HCT116 (cell line): ENCODE data around the gene OSCAR. TPM values are rescaled to one million over a fixed set of nuclear protein-coding genes. Genes with fewer than 3 reads are reported as not detected.

Experiments
- ATAC-seq: fragments of 200-7000 bp; cut with Tn5 transposase; 2 replicates; pipeline ENCODE4 v1.9.1; 2020; ENCODE audit warnings: mild to moderate bottlenecking, moderate library complexity
- BruUV-seq: library from RNA; stranded (reverse); fragments of 400-500 nt; replicated peaks from 2 replicates; lab custom pipeline; 2021; lab: Mats Ljungman, UMichigan
- CTCF ChIA-PET: fragments of 300-600 bp; sonication (Branson Sonifier 250); formaldehyde crosslinking; loops from one replicate; lab custom pipeline; 2021; ENCODE audit warnings: antibody characterized with exemption; lab: Charles Lee
- POLR2A ChIA-PET: fragments of 300-600, 350-600 bp; sonication (Branson Sonifier 250); formaldehyde crosslinking; loops from one replicate; lab custom pipeline; 2021; ENCODE audit warnings: antibody characterized with exemption; lab: Charles Lee
- RAD21 ChIA-PET, 2 experiments: fragments of 300-600 bp; sonication (Branson Sonifier 250); formaldehyde crosslinking; loops; one replicate each; lab custom pipeline; 2023; ENCODE audit warnings: low total read pairs in 2 of 2; ENCODE audit not compliant: uncharacterized antibody in 2 of 2, unreplicated experiment in 2 of 2, low non-redundant PET in 1 of 2; lab: Charles Lee
- DNase-seq: peaks from one replicate; pipeline ENCODE4 v3.0.0-alpha.2; 2010; ENCODE audit warnings: low read depth, low spot score
- H2AFZ ChIP-seq: fragments of 200-600 bp; shearing (Covaris generic), sonication (generic); 2 replicates; pipeline ENCODE4 v1.6.1; 2017; ENCODE audit warnings: low read depth, mixed run types, mixed read lengths, antibody characterized with exemption, low read length; ENCODE audit not compliant: poor library complexity, severe bottlenecking
- H3K27ac ChIP-seq: 2 replicates; pipeline ENCODE4 v1.5.1; 2012; ENCODE audit warnings: low read depth, low read length
- H3K27me3 ChIP-seq: fragments of 200-600 bp; sonication (generic); 2 replicates; pipeline ENCODE4 v1.6.1; 2016; ENCODE audit warnings: mixed run types, low read length, mixed read lengths; ENCODE audit not compliant: insufficient read depth
- H3K36me3 ChIP-seq, 2 experiments: fragments of 200-500 bp in 1 of 2; fragments of 200-600 bp in 1 of 2; sonication (Bioruptor generic) in 1 of 2; sonication (generic) in 1 of 2; 2 replicates each; pipeline versions ENCODE4 v1.5.1 to v1.6.1; 2014 to 2016; ENCODE audit warnings: low read length in 2 of 2, inconsistent platforms in 1 of 2, mixed read lengths in 1 of 2, mixed run types in 1 of 2; ENCODE audit not compliant: insufficient read depth in 2 of 2, control insufficient read depth in 1 of 2
- H3K4me1 ChIP-seq, 2 experiments: fragments of 200-600 bp in 1 of 2; sonication (generic) in 1 of 2; 2 replicates each; pipeline versions ENCODE4 v1.5.1 to v1.6.1; 2012 to 2017; ENCODE audit warnings: low read length in 2 of 2, inconsistent platforms in 1 of 2, mild to moderate bottlenecking in 1 of 2, mixed read lengths in 1 of 2, mixed run types in 1 of 2, moderate library complexity in 1 of 2; ENCODE audit not compliant: insufficient read depth in 2 of 2, control insufficient read depth in 1 of 2
- H3K4me2 ChIP-seq: fragments of 200-600 bp; sonication (generic); 2 replicates; pipeline ENCODE4 v1.6.1; 2017; ENCODE audit warnings: mixed run types, low read length, mixed read lengths
- H3K4me3 ChIP-seq, 2 experiments: fragments of 200-600 bp in 1 of 2; sonication (generic) in 1 of 2; replicated peaks in 1 of 2; 2 replicates each; pipeline ENCODE4 v1.5.1; 2011 to 2016; ENCODE audit warnings: low read length in 2 of 2, control low read depth in 1 of 2, low read depth in 1 of 2, mild to moderate bottlenecking in 1 of 2, mixed read lengths in 1 of 2, mixed run types in 1 of 2
- H3K79me2 ChIP-seq: fragments of 200-600 bp; sonication (generic); 2 replicates; pipeline ENCODE4 v1.6.1; 2017; ENCODE audit warnings: mild to moderate bottlenecking, mixed run types, low read length, moderate library complexity, mixed read lengths; ENCODE audit not compliant: insufficient read depth
- H3K9ac ChIP-seq: fragments of 200-600 bp; sonication (generic); 2 replicates; pipeline ENCODE4 v1.6.1; 2016; ENCODE audit warnings: low read length, mixed read lengths
- H3K9me2 ChIP-seq: fragments of 200-600 bp; sonication (generic), shearing (Covaris generic); 2 replicates; pipeline ENCODE4 v1.6.1; 2017; ENCODE audit warnings: mixed run types, mild to moderate bottlenecking, moderate library complexity; ENCODE audit not compliant: insufficient read depth
- H3K9me3 ChIP-seq, 2 experiments: fragments of 200-500 bp in 1 of 2; fragments of 200-600 bp in 1 of 2; sonication (Bioruptor generic) in 1 of 2; sonication (generic) in 1 of 2; 2 replicates each; pipeline ENCODE4 v1.6.1; 2014 to 2017; ENCODE audit warnings: low read length in 2 of 2, mixed read lengths in 2 of 2, inconsistent platforms in 1 of 2, low read depth in 1 of 2, mild to moderate bottlenecking in 1 of 2, mixed run types in 1 of 2, moderate library complexity in 1 of 2; ENCODE audit not compliant: control insufficient read depth in 1 of 2, insufficient read depth in 1 of 2
- H4K20me1 ChIP-seq: fragments of 200-600 bp; sonication (generic), shearing (Covaris generic); 2 replicates; pipeline ENCODE4 v1.6.1; 2017; ENCODE audit warnings: mixed run types, mild to moderate bottlenecking, moderate library complexity; ENCODE audit not compliant: insufficient read depth
- ATF3 ChIP-seq: IDR thresholded peaks from 2 replicates; pipeline ENCODE4 v1.6.1; 2012
- EGR1 ChIP-seq: IDR thresholded peaks from 2 replicates; pipeline ENCODE4 v1.6.1; 2012; ENCODE audit warnings: low read depth
- ELF1 ChIP-seq: IDR thresholded peaks from 2 replicates; pipeline ENCODE4 v1.6.1; 2012; ENCODE audit warnings: low read depth, borderline replicate concordance
- EZH2 ChIP-seq: fragments of 200-600 bp; sonication (generic); IDR thresholded peaks from 2 replicates; pipeline ENCODE4 v1.6.1; 2017; ENCODE audit warnings: antibody characterized with exemption, mixed run types
- FOSL1 ChIP-seq: IDR thresholded peaks from 2 replicates; pipeline ENCODE4 v1.6.1; 2012; ENCODE audit warnings: low read depth
- POLR2A ChIP-seq: IDR thresholded peaks from 2 replicates; pipeline ENCODE4 v1.7.0; 2011; ENCODE audit warnings: borderline replicate concordance; ENCODE audit not compliant: insufficient read depth, insufficient read length; ENCODE audit errors: extremely low read depth
- POLR2AphosphoS5 ChIP-seq: IDR thresholded peaks from 2 replicates; pipeline ENCODE4 v1.6.1; 2011; ENCODE audit warnings: mild to moderate bottlenecking, low read depth, low read length, moderate library complexity
- SRF ChIP-seq: IDR thresholded peaks from 2 replicates; pipeline ENCODE4 v1.6.1; 2012; ENCODE audit warnings: low read depth
- YY1 ChIP-seq: IDR thresholded peaks from 2 replicates; pipeline ENCODE4 v1.6.1; 2011; ENCODE audit warnings: low read length, low read depth, moderate library complexity, mild to moderate bottlenecking; ENCODE audit not compliant: insufficient replicate concordance; ENCODE audit errors: extremely low read depth
- intact Hi-C: fragments of 100-400 bp; cut with micrococcal nuclease; formaldehyde crosslinking; loops from 2 replicates; pipeline ENCODE4 v1.10.0; 2022
- total RNA-seq: library from RNA; stranded (reverse); gene quantifications from one replicate; pipeline ENCODE4 v1.2.1, GENCODE V29; 2021; ENCODE audit not compliant: unreplicated experiment
- TF ChIP-seq, protein P1 (sequence below): IDR thresholded peaks from 2 replicates; pipeline ENCODE4 v1.6.1; 2012

Gene OSCAR
- total RNA-seq, 1 experiment from 2014 or later, result 0.59 TPM

DNA sequence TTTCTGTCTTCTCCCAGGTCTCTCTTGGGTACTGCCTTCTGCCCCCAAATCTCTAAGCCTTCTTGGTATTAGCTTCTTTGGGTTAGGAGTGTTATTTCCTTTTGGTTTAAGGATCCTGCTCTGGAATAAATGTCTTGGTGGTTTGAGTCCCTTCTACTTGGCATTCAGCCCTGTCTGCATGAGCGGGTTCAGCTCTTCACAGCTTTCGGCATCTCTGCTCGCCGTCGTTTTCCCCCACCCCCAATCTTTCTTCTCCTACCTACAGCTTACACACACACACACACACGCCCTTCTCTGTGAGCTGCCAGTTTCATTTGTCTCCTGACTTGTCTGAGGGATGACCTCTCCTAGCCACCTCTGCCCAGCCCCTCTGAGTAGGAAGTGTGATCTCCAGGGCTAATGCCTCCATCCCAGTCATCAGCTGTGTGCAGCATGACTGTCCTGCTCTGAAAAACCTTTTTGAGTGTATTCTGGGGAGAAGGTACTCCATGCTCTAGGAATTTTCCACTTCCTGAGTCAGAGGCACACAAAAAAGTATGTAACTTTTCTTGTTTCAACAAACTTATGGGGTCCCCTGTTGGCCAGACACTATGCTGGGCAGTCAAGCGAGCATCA is 41.7 kb upstream of the OSCAR start:
- Histone ChIP-seq H3K79me2 (peaks cover 63% of the 10 kb centered on the region), H3K4me1 (peaks cover 7 to 15% of the 10 kb centered on the region in 2 experiments; a peak in 3 of 4 replicates), H3K27ac (no peak overlapping the region), H3K9me3 (no peaks in the 10 kb centered on the region), H4K20me1 (no peaks in the 10 kb centered on the region), H2AFZ (no peak overlapping the region)
- ChIA-PET RAD21 (no interaction called here), POLR2A (no interaction called here)
- DNase-seq, result no peak
- TF ChIP-seq ELF1 (no peak), POLR2A (no peak), POLR2AphosphoS5 (no peak), YY1 (no peak), EZH2 (no peak), ATF3 (no peak), EGR1 (no peak)
- TF ChIP-seq, protein P1, sequence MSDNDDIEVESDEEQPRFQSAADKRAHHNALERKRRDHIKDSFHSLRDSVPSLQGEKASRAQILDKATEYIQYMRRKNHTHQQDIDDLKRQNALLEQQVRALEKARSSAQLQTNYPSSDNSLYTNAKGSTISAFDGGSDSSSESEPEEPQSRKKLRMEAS, result no peak
- TF ChIP-seq, all 23 proteins: peak for 0
- Histone ChIP-seq H3K9me2 (no peaks in the 10 kb centered on the region), H3K27me3 (no peaks in the 10 kb centered on the region), H3K36me3 (peaks cover 51 to 65% of the 10 kb centered on the region in 2 experiments; a peak in 3 of 4 replicates), H3K4me3 (no peak overlapping the region), H3K4me2 (no peak overlapping the region), H3K9ac (no peak overlapping the region)
- no TSS peak for BruUV-seq
- no peak for ATAC-seq
- CTCF ChIA-PET, result no interaction called here
- intact Hi-C loops, result no loop called here

- Histone ChIP-seq H2AFZ (no peak overlapping the region), H3K9me2 (no peaks in the 10 kb centered on the region), H4K20me1 (no peaks in the 10 kb centered on the region), H3K4me2 (no peak overlapping the region), H3K79me2 (peaks cover 61% of the 10 kb centered on the region), H3K27me3 (no peaks in the 10 kb centered on the region), H3K36me3 (peaks cover 46 to 55% of the 10 kb centered on the region in 2 experiments; a peak in 3 of 4 replicates), H3K9ac (no peak overlapping the region), H3K4me1 (peaks cover 7 to 19% of the 10 kb centered on the region in 2 experiments), H3K4me3 (no peak overlapping the region), H3K27ac (no peak overlapping the region), H3K9me3 (no peaks in the 10 kb centered on the region)
- no peak for DNase-seq
- RAD21 ChIA-PET, result no interaction called here
- TF ChIP-seq EZH2 (no peak), FOSL1 (no peak), POLR2A (no peak), POLR2AphosphoS5 (no peak), YY1 (no peak), SRF (no peak)
- TF ChIP-seq, protein P1, result no peak
- BruUV-seq, result no TSS peak
- POLR2A ChIA-PET, result no interaction called here
- CTCF ChIA-PET, result no interaction called here
- intact Hi-C loops, result no loop called here
- ATAC-seq, result no peak
Measured at GRCh38 chr19:54141356-54141755, 40.8 kb upstream of the OSCAR start.
